K562 (cell line): ENCODE data around the gene NLRP10. TPM values are rescaled to one million over a fixed set of nuclear protein-coding genes. Genes with fewer than 3 reads are reported as not detected.

Experiments
- ATAC-seq: fragments of 200-7000 bp; cut with Tn5 transposase; 3 replicates; pipeline ENCODE4 v1.9.1; 2020; ENCODE audit warnings: moderate library complexity
- BruUV-seq: library from RNA; stranded (reverse); fragments of 400-500 nt; replicated peaks from 2 replicates; lab custom pipeline; 2021; lab: Mats Ljungman, UMichigan
- CTCF ChIA-PET: fragments of 300-600 bp; formaldehyde crosslinking; extraction: SDS; loops from one replicate; lab custom pipeline; 2021; ENCODE audit warnings: low intra/inter-chr PET ratio; lab: Yijun Ruan, JAX
- POLR2A ChIA-PET: fragments of 300-600, 350-650 bp; sonication (Branson Sonifier 250); formaldehyde crosslinking; extraction: SDS; loops from one replicate; lab custom pipeline; 2021; ENCODE audit warnings: antibody characterized with exemption, inconsistent platforms; lab: Yijun Ruan, JAX
- DNase-seq, 4 experiments: peaks; one replicate each; pipeline versions ENCODE4 v3.0.0 to v3.0.0-alpha.2; 2011 to 2018; ENCODE audit warnings: low spot score in 3 of 4, mixed read lengths in 3 of 4; ENCODE audit errors: extremely low read depth in 1 of 4
- FAIRE-seq: peaks from 2 replicates; lab custom pipeline; 2011; peaks lifted over from hg19 to GRCh38; lab: Jason Lieb, UNC
- H2AFZ ChIP-seq: 2 replicates; pipeline ENCODE4 v1.6.0; 2011; ENCODE audit warnings: low read depth, low read length, control low read depth, inconsistent platforms
- H3K27ac ChIP-seq: fragments of 200-600 bp; 3 replicates; pipeline ENCODE4 v1.8.0; 2011; ENCODE audit warnings: low read depth, mild to moderate bottlenecking, control low read depth, inconsistent platforms, low read length, moderate library complexity, mixed read lengths; ENCODE audit errors: extremely low read depth
- H3K27me3 ChIP-seq, 2 experiments: fragments of 300-600 bp in 1 of 2; 2 replicates in 1 of 2; 3 replicates in 1 of 2; pipeline versions ENCODE4 v1.6.0 to v1.8.0; 2011; ENCODE audit warnings: inconsistent platforms in 2 of 2, low read length in 2 of 2, mild to moderate bottlenecking in 1 of 2, mixed read lengths in 1 of 2, moderate library complexity in 1 of 2; ENCODE audit not compliant: control insufficient read depth in 2 of 2, insufficient read depth in 2 of 2
- H3K36me3 ChIP-seq: fragments of 300-600 bp; 3 replicates; pipeline ENCODE4 v1.8.0; 2011; ENCODE audit warnings: mild to moderate bottlenecking, low read length, inconsistent platforms; ENCODE audit not compliant: control insufficient read depth, insufficient read depth
- H3K4me1 ChIP-seq, 2 experiments: fragments of 200-600 bp in 1 of 2; replicated peaks in 1 of 2; 2 replicates in 1 of 2; 3 replicates in 1 of 2; pipeline versions ENCODE4 v1.5.1 to v1.8.0; 2011; ENCODE audit warnings: inconsistent platforms in 2 of 2, low read length in 2 of 2, mild to moderate bottlenecking in 1 of 2, mixed read lengths in 1 of 2, moderate library complexity in 1 of 2; ENCODE audit not compliant: control insufficient read depth in 2 of 2, insufficient read depth in 2 of 2
- H3K4me2 ChIP-seq: 2 replicates; pipeline ENCODE4 v1.6.1; 2011; ENCODE audit warnings: low read length, control low read depth, inconsistent platforms, mixed read lengths; ENCODE audit not compliant: insufficient read depth
- H3K4me3 ChIP-seq: fragments of 200-600 bp; sonication (generic), shearing (Covaris generic); 2 replicates; pipeline ENCODE4 v1.5.1; 2016; ENCODE audit warnings: control low read depth, inconsistent platforms
- H3K79me2 ChIP-seq: fragments of 200-600 bp; 3 replicates; pipeline ENCODE4 v1.8.0; 2011; ENCODE audit warnings: low read length, inconsistent platforms; ENCODE audit not compliant: control insufficient read depth, insufficient read depth
- H3K9ac ChIP-seq, 2 experiments: 2 replicates each; pipeline versions ENCODE4 v1.6.0 to v1.6.1; 2011; ENCODE audit warnings: low read depth in 2 of 2, low read length in 2 of 2, control low read depth in 1 of 2, inconsistent platforms in 1 of 2, mild to moderate bottlenecking in 1 of 2, mixed read lengths in 1 of 2; ENCODE audit not compliant: insufficient read depth in 1 of 2
- H3K9me1 ChIP-seq: one replicate; pipeline ENCODE4 v1.6.0; 2011; ENCODE audit warnings: inconsistent platforms, mild to moderate bottlenecking, low read length, moderate library complexity; ENCODE audit not compliant: control insufficient read depth, insufficient read depth
- H3K9me3 ChIP-seq: replicated peaks from 2 replicates; pipeline ENCODE4 v1.5.1; 2011; ENCODE audit warnings: low read depth, low read length, inconsistent platforms; ENCODE audit not compliant: control insufficient read depth, insufficient read depth
- H4K20me1 ChIP-seq: replicated peaks from 2 replicates; pipeline ENCODE4 v1.6.1; 2011; ENCODE audit warnings: low read length, inconsistent platforms, mixed read lengths; ENCODE audit not compliant: control insufficient read depth, insufficient read depth
- CTBP1 ChIP-seq: fragments of 450-650 bp; IDR thresholded peaks from 2 replicates; pipeline ENCODE4 v1.6.1; 2016; ENCODE audit warnings: borderline replicate concordance
- EZH2 ChIP-seq: IDR thresholded peaks from 2 replicates; pipeline ENCODE4 v1.6.1; 2012; ENCODE audit warnings: low read depth, mild to moderate bottlenecking, inconsistent platforms, low read length, borderline replicate concordance
- MCM2 ChIP-seq: fragments of 450-650 bp; IDR thresholded peaks from 2 replicates; pipeline ENCODE4 v1.6.1; 2017; ENCODE audit warnings: low read depth, mild to moderate bottlenecking
- WGBS: fragments of 100-300 bp; shearing (Covaris generic); methylation state at CpG from one replicate; pipeline ENCODE4 v1.1.6; 2016; ENCODE audit warnings: low coverage, mixed read lengths; ENCODE audit not compliant: insufficient coverage; ENCODE audit errors: missing lambda C conversion rate; 5-methylcytosine and 5-hydroxymethylcytosine counted together
- in situ Hi-C: fragments of 300-500 bp; cut with MboI; formaldehyde crosslinking; loops from 4 replicates; pipeline ENCODE4 v1.15.0; 2018; ENCODE audit warnings: inconsistent platforms, mixed read lengths
- intact Hi-C: fragments of 100-400 bp; cut with micrococcal nuclease; formaldehyde crosslinking; loops from 2 replicates; pipeline ENCODE4 v1.14.2; 2022
- polyA plus RNA-seq, 8 experiments: library from polyadenylated mRNA; depleted of rRNA in 4 of 8; stranded (reverse) in 5 of 8; unstranded in 3 of 8; fragments of >200 nt; fragmentation: Nextera tagmentation in 2 of 8; fragmentation: Illumina TruSeq in 1 of 8; extraction: Ambion mirVana in 2 of 8; extraction: Trizol in 1 of 8; gene quantifications; 2 replicates each; pipeline versions ENCODE4 v1.2.1 to v1.2.3, GENCODE V29; 2011 to 2014; ENCODE audit warnings: inconsistent platforms in 1 of 8, missing spikeins in 1 of 8
- total RNA-seq, 7 experiments: library from RNA; depleted of rRNA in 6 of 7; stranded (reverse); fragments of >200 nt in 6 of 7; fragmentation: Illumina TruSeq in 2 of 7; extraction: Trizol in 2 of 7; gene quantifications; 2 replicates each; pipeline versions ENCODE4 v1.2.1 to v1.2.3, GENCODE V29; 2011 to 2021; ENCODE audit warnings: low replicate concordance in 1 of 7
- TF ChIP-seq, protein P1 (sequence below): sonication (generic); IDR thresholded peaks from 2 replicates; pipeline ENCODE4 v1.6.1; 2016

The NLRP10 gene
- total and polyA plus RNA-seq, 9 of the 15 experiments (the other 6 are each of a cell fraction or from before 2014, with no cell fraction given), result 0.04 to 0.14 (median 0.09) TPM; not detected in 6

DNA sequence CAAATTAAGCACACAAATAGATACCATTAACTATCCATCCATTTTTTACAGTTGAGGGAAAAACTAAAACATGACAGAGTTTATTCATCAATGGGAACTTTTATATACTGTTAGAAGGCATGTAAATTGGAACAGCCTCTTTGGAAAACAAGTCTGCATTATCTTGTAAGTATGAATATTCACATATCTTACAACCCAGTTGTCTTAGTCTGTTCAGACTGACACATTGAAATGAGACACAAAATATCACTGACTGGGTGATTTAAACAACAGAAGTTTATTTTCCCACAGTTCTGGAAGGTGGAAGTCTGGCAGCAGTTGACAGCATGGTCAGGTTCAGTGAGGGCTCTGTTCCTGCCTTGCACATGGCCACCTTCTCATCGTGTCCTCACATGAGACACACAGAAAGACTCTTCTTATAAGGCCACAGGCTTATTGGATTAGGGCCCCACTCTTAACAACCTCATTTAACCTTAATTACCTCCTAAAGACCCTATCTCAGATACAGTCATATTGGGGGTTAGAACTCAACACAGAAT is 16.4 kb upstream of the NLRP10 start:
- H3K79me2 ChIP-seq, result peaks cover 2% of the 10 kb centered on the region
- no peak overlapping the region for H3K9ac ChIP-seq
- no peaks in the 10 kb centered on the region for H4K20me1 ChIP-seq
- no peaks in the 10 kb centered on the region for H3K9me1 ChIP-seq
- DNase-seq (no peak), FAIRE-seq (no peak), ATAC-seq (no peak)
- TF ChIP-seq MCM2, result no peak
- TF ChIP-seq, protein P1, sequence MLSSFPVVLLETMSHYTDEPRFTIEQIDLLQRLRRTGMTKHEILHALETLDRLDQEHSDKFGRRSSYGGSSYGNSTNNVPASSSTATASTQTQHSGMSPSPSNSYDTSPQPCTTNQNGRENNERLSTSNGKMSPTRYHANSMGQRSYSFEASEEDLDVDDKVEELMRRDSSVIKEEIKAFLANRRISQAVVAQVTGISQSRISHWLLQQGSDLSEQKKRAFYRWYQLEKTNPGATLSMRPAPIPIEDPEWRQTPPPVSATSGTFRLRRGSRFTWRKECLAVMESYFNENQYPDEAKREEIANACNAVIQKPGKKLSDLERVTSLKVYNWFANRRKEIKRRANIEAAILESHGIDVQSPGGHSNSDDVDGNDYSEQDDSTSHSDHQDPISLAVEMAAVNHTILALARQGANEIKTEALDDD, result no peak
- no peak for TF ChIP-seq EZH2
- TF ChIP-seq CTBP1, result no peak
- no peaks in the 10 kb centered on the region for H3K9me3 ChIP-seq
- H2AFZ ChIP-seq, result no peak overlapping the region
- H3K4me2 ChIP-seq, result no peak overlapping the region
- ChIA-PET CTCF (no interaction called here), POLR2A (no interaction called here)
- 0% methylated on average over 1 of the region's 1 CpG for WGBS
- in situ Hi-C loops, result no loop called here
- H3K4me3 ChIP-seq, result no peak overlapping the region
- no peak overlapping the region for H3K27ac ChIP-seq
- no TSS peak for BruUV-seq
- H3K36me3 ChIP-seq, result no peaks in the 10 kb centered on the region
- H3K4me1 ChIP-seq, result no peaks in the 10 kb centered on the region; a peak in 2 of 5 replicates
- no peaks in the 10 kb centered on the region; a peak in 1 of 5 replicates for H3K27me3 ChIP-seq
- intact Hi-C loops, result no loop called here
